IMR-90 (cell line): ENCODE measurements around the gene WEE2. TPM values are rescaled to one million over a fixed set of nuclear protein-coding genes. Genes with fewer than 3 reads are reported as not detected.

Experiments used
- ATAC-seq: fragments of 200-7000 bp; cut with Tn5 transposase; 2 replicates; pipeline ENCODE4 v1.9.1; 2020; ENCODE audit warnings: low read depth, mild to moderate bottlenecking, moderate library complexity
- BruUV-seq: library from RNA; stranded (reverse); fragments of 400-500 nt; replicated peaks from 2 replicates; lab custom pipeline; 2021; lab: Mats Ljungman, UMichigan
- CTCF ChIA-PET: fragments of 300-600 bp; formaldehyde crosslinking; extraction: SDS; loops from one replicate; lab custom pipeline; 2021; ENCODE audit warnings: antibody characterized with exemption; lab: Yijun Ruan, JAX
- POLR2A ChIA-PET: fragments of 300-600 bp; sonication (Branson Sonifier 250); formaldehyde crosslinking; loops from one replicate; lab custom pipeline; 2022; ENCODE audit warnings: antibody characterized with exemption; ENCODE audit not compliant: unreplicated experiment; lab: Charles Lee
- DNase-seq: peaks from one replicate; pipeline ENCODE4 v3.0.0; 2013
- H2AFZ ChIP-seq: replicated peaks from 2 replicates; pipeline ENCODE3; 2013; ENCODE audit warnings: low read length, mild to moderate bottlenecking; ENCODE audit not compliant: poor library complexity
- H2AK5ac ChIP-seq: 2 replicates; pipeline ENCODE4 v1.6.1; 2013; ENCODE audit warnings: low read depth, low read length, inconsistent platforms
- H2AK9ac ChIP-seq: replicated peaks from 2 replicates; pipeline ENCODE3; 2013; ENCODE audit warnings: mild to moderate bottlenecking, low read depth, low read length, moderate library complexity; ENCODE audit not compliant: poor library complexity
- H2BK120ac ChIP-seq: 2 replicates; pipeline ENCODE4 v1.6.1; 2013; ENCODE audit warnings: low read depth, low read length, inconsistent platforms
- H2BK15ac ChIP-seq: 3 replicates; pipeline ENCODE4 v1.6.1; 2013; ENCODE audit warnings: low read depth, low read length, inconsistent platforms
- H2BK20ac ChIP-seq: 2 replicates; pipeline ENCODE4 v1.6.1; 2013; ENCODE audit warnings: low read depth, mild to moderate bottlenecking, inconsistent platforms, low read length, moderate library complexity
- H2BK5ac ChIP-seq: 2 replicates; pipeline ENCODE4 v1.6.1; 2013; ENCODE audit warnings: mild to moderate bottlenecking, low read depth, low read length, inconsistent platforms; ENCODE audit not compliant: poor library complexity, severe bottlenecking
- H3K14ac ChIP-seq: replicated peaks from 2 replicates; pipeline ENCODE4 v1.6.1; 2013; ENCODE audit warnings: low read depth, low read length, inconsistent platforms
- H3K18ac ChIP-seq: 2 replicates; pipeline ENCODE4 v1.6.1; 2013; ENCODE audit warnings: low read depth, low read length, control low read depth
- H3K23ac ChIP-seq: 2 replicates; pipeline ENCODE4 v1.6.1; 2013; ENCODE audit warnings: low read depth, low read length, inconsistent platforms
- H3K27ac ChIP-seq: 2 replicates; pipeline ENCODE4 v1.5.1; 2013; ENCODE audit warnings: mild to moderate bottlenecking, control low read depth, low read length; ENCODE audit not compliant: insufficient read depth
- H3K27me3 ChIP-seq: 2 replicates; pipeline ENCODE4 v1.6.1; 2013; ENCODE audit warnings: low read length; ENCODE audit not compliant: control insufficient read depth, insufficient read depth
- H3K36me3 ChIP-seq: 2 replicates; pipeline ENCODE4 v1.6.1; 2013; ENCODE audit warnings: low read length, mixed read lengths; ENCODE audit not compliant: control insufficient read depth, insufficient read depth
- H3K4ac ChIP-seq: 2 replicates; pipeline ENCODE4 v1.6.1; 2013; ENCODE audit warnings: low read depth, low read length, inconsistent platforms
- H3K4me1 ChIP-seq: 2 replicates; pipeline ENCODE4 v1.6.1; 2013; ENCODE audit warnings: low read length, mixed read lengths; ENCODE audit not compliant: control insufficient read depth, insufficient read depth
- H3K4me2 ChIP-seq: 2 replicates; pipeline ENCODE4 v1.6.1; 2013; ENCODE audit warnings: low read depth, mild to moderate bottlenecking, control low read depth, low read length, moderate library complexity
- H3K4me3 ChIP-seq: 2 replicates; pipeline ENCODE4 v1.5.1; 2013; ENCODE audit warnings: low read depth, mild to moderate bottlenecking, control low read depth, low read length, moderate library complexity; ENCODE audit not compliant: insufficient read depth
- H3K56ac ChIP-seq: 2 replicates; pipeline ENCODE4 v1.6.1; 2013; ENCODE audit warnings: low read length, inconsistent platforms; ENCODE audit not compliant: insufficient read depth; ENCODE audit errors: extremely low read depth
- H3K79me1 ChIP-seq, 2 experiments: 2 replicates each; pipeline ENCODE4 v1.6.1; 2013; ENCODE audit warnings: low read length in 2 of 2, inconsistent platforms in 1 of 2, low read depth in 1 of 2
- H3K9ac ChIP-seq: 2 replicates; pipeline ENCODE4 v1.6.1; 2013; ENCODE audit warnings: low read depth, low read length, control low read depth
- H3K9me1 ChIP-seq: 2 replicates; pipeline ENCODE4 v1.6.1; 2013; ENCODE audit warnings: low read length, inconsistent platforms; ENCODE audit not compliant: insufficient read depth
- H3K9me3 ChIP-seq: 2 replicates; pipeline ENCODE4 v1.6.1; 2013; ENCODE audit warnings: low read length; ENCODE audit not compliant: control insufficient read depth, insufficient read depth
- H4K20me1 ChIP-seq: 2 replicates; pipeline ENCODE4 v1.6.1; 2013; ENCODE audit warnings: low read length, inconsistent platforms; ENCODE audit not compliant: insufficient read depth
- H4K5ac ChIP-seq: 2 replicates; pipeline ENCODE4 v1.6.1; 2013; ENCODE audit warnings: mild to moderate bottlenecking, low read depth, low read length, control low read depth
- H4K8ac ChIP-seq, 2 experiments: 2 replicates each; pipeline ENCODE4 v1.6.1; 2013; ENCODE audit warnings: low read depth in 2 of 2, low read length in 2 of 2, control low read depth in 1 of 2, inconsistent platforms in 1 of 2
- H4K91ac ChIP-seq: 2 replicates; pipeline ENCODE4 v1.6.1; 2013; ENCODE audit warnings: low read depth, low read length, inconsistent platforms; ENCODE audit not compliant: insufficient read depth
- FOS ChIP-seq: fragments of 150-350 bp; IDR thresholded peaks from 2 replicates; pipeline ENCODE4 v1.6.1; 2016; ENCODE audit warnings: low read depth, low read length
- MAFK ChIP-seq: IDR thresholded peaks from 2 replicates; pipeline ENCODE4 v1.6.1; 2012; ENCODE audit warnings: low read depth, low read length, improper control_type of control experiment
- MXI1 ChIP-seq: IDR thresholded peaks from 2 replicates; pipeline ENCODE4 v1.6.1; 2012; ENCODE audit warnings: low read depth, mild to moderate bottlenecking, low read length, moderate library complexity, borderline replicate concordance
- POLR2A ChIP-seq: IDR thresholded peaks from 2 replicates; pipeline ENCODE4 v1.6.1; 2012; ENCODE audit warnings: mild to moderate bottlenecking, low read depth, low read length
- WGBS, 2 experiments: methylation state at CpG; one replicate each; pipeline versions ENCODE4 v1.1.5 to v1.1.7; 2013; ENCODE audit warnings: missing lambda C conversion rate in 2 of 2; ENCODE audit not compliant: insufficient read length in 1 of 2; ENCODE audit errors: extremely low coverage in 2 of 2; 5-methylcytosine and 5-hydroxymethylcytosine counted together
- dilution Hi-C: fragments of 300-500 bp; cut with HindIII; formaldehyde crosslinking; loops from one replicate; pipeline ENCODE4 v1.14.3; 2018; ENCODE audit warnings: low sequenced_read_pairs; ENCODE audit not compliant: unreplicated experiment
- in situ Hi-C: fragments of 300-500 bp; cut with MboI; formaldehyde crosslinking; loops from 3 replicates; pipeline ENCODE4 v1.14.3; 2019; ENCODE audit warnings: low sequenced_read_pairs, inconsistent platforms, mixed read lengths
- intact Hi-C: fragments of 100-400 bp; cut with micrococcal nuclease; formaldehyde crosslinking; loops from 2 replicates; pipeline ENCODE4 v1.10.0; 2022
- polyA plus RNA-seq, 3 experiments: library from polyadenylated mRNA; depleted of rRNA; stranded (reverse); fragments of >200 nt; gene quantifications; 2 replicates each; pipeline ENCODE4 v1.2.3, GENCODE V29; 2012; ENCODE audit warnings: low replicate concordance in 1 of 3
- total RNA-seq: library from RNA; depleted of rRNA; stranded (reverse); fragments of >200 nt; gene quantifications from 2 replicates; pipeline ENCODE4 v1.2.3, GENCODE V29; 2012
- TF ChIP-seq, protein P1 (sequence below): fragments of 150-350 bp; IDR thresholded peaks from 2 replicates; pipeline ENCODE4 v1.6.1; 2017; ENCODE audit warnings: mild to moderate bottlenecking, antibody characterized with exemption, low read length, low read depth

Gene WEE2
- total and polyA plus RNA-seq, 2 of the 4 experiments (the other 2 are of a cell fraction): not detected

DNA sequence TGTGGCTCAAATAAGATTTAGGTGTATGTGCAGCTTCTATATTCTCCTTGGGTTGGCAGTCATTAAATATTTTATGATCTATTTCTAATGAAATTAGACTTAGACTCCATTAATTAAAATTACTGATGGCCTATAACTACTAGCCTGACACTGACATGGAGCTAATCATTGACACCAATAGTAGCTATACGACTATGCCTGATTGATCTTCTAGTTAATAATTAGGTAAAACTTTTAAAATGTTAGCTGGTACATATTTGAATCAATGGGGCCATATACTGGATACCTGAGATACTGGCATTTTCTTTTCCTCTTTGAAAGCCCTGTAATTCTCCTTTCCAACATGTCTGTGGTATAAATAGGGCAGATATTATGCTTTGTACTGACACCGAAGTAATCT is 14.4 kb downstream of the WEE2 start:
- Histone ChIP-seq H3K27ac (no peak overlapping the region), H3K4me2 (no peak overlapping the region), H2AFZ (no peak overlapping the region), H4K5ac (no peak overlapping the region), H3K9ac (no peak overlapping the region), H3K36me3 (no peaks in the 10 kb centered on the region), H2BK15ac (no peak overlapping the region), H2AK5ac (no peak overlapping the region), H3K79me1 (no peaks in the 10 kb centered on the region), H4K8ac (no peak overlapping the region), H4K20me1 (no peaks in the 10 kb centered on the region), H3K4me3 (no peak overlapping the region), H2AK9ac (no peak overlapping the region), H3K4me1 (no peaks in the 10 kb centered on the region), H3K4ac (no peak overlapping the region), H2BK5ac (no peak overlapping the region), H2BK120ac (no peak overlapping the region), H3K27me3 (no peaks in the 10 kb centered on the region), H2BK20ac (no peak overlapping the region), H3K9me3 (no peaks in the 10 kb centered on the region), H4K91ac (no peak overlapping the region), H3K18ac (no peak overlapping the region), H3K56ac (no peak overlapping the region), H3K23ac (no peak overlapping the region), H3K14ac (no peak overlapping the region), H3K9me1 (no peaks in the 10 kb centered on the region)
- no peak for ATAC-seq
- dilution Hi-C loops (no loop called here), intact Hi-C loops (no loop called here), in situ Hi-C loops (no loop called here)
- no CpG with 5 or more reads among the region's 2 CpGs for WGBS, 2 experiments
- no TSS peak for BruUV-seq
- DNase-seq: no peak
- no peak for TF ChIP-seq FOS
- TF ChIP-seq POLR2A: no peak
- TF ChIP-seq, protein P1, sequence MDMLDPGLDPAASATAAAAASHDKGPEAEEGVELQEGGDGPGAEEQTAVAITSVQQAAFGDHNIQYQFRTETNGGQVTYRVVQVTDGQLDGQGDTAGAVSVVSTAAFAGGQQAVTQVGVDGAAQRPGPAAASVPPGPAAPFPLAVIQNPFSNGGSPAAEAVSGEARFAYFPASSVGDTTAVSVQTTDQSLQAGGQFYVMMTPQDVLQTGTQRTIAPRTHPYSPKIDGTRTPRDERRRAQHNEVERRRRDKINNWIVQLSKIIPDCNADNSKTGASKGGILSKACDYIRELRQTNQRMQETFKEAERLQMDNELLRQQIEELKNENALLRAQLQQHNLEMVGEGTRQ: no peak
- TF ChIP-seq MAFK: no peak
- no peak for TF ChIP-seq MXI1
- POLR2A ChIA-PET: no interaction called here
- CTCF ChIA-PET: interaction anchor here (0.6 kb wide), 1 partner anchor 52 kb away, joined by 3 read pairs; no protein-coding TSS in a partner anchor
